WTC11 (cell line): ENCODE measurements around the gene ZNF771. TPM values are rescaled to one million over a fixed set of nuclear protein-coding genes. Genes with fewer than 3 reads are reported as not detected.
"Not testable (repeated sequence)": the region's sequence is repeated elsewhere in the genome, so short reads cannot be mapped to it uniquely, and the experiment has no call there.

ENCODE experiments used
- ATAC-seq: fragments of 200-7000 bp; cut with Tn5 transposase; 2 replicates; pipeline ENCODE4 v1.10.0; 2021; ENCODE audit warnings: mild to moderate bottlenecking, moderate library complexity
- CTCF ChIA-PET: fragments of 300-600 bp; sonication (Branson Sonifier 250); formaldehyde crosslinking; loops from one replicate; lab custom pipeline; 2021; ENCODE audit warnings: antibody characterized with exemption; lab: Charles Lee
- POLR2A ChIA-PET: fragments of 350-600 bp; sonication (Branson Sonifier 250); formaldehyde crosslinking; loops from one replicate; lab custom pipeline; 2021; ENCODE audit warnings: antibody characterized with exemption; lab: Charles Lee
- DNase-seq: peaks from one replicate; pipeline ENCODE4 v3.0.0; 2021; ENCODE audit warnings: low spot score
- H3K27ac Mint-ChIP-seq: 2 replicates; pipeline ENCODE4 v1.8.0; 2021; ENCODE audit warnings: mixed read lengths
- H3K27me3 Mint-ChIP-seq: 2 replicates; pipeline ENCODE4 v1.8.0; 2021; ENCODE audit warnings: low read depth, mild to moderate bottlenecking, moderate library complexity, mixed read lengths
- H3K36me3 Mint-ChIP-seq: 2 replicates; pipeline ENCODE4 v1.8.0; 2021; ENCODE audit warnings: mixed read lengths
- H3K4me1 Mint-ChIP-seq: 2 replicates; pipeline ENCODE4 v1.8.0; 2022; ENCODE audit warnings: mixed read lengths
- H3K4me3 Mint-ChIP-seq: 2 replicates; pipeline ENCODE4 v1.8.0; 2021; ENCODE audit warnings: mild to moderate bottlenecking, moderate library complexity, mixed read lengths
- H3K9me3 Mint-ChIP-seq: 2 replicates; pipeline ENCODE4 v1.8.0; 2021; ENCODE audit warnings: mixed read lengths
- FOXK1 ChIP-seq: sonication (generic); formaldehyde crosslinking; IDR thresholded peaks from 2 replicates; pipeline ENCODE4 v1.8.0; 2022; ENCODE audit warnings: mild to moderate bottlenecking, moderate library complexity, missing genetic modification reagents
- FOXP1 ChIP-seq: sonication (generic); formaldehyde crosslinking; IDR thresholded peaks from 2 replicates; pipeline ENCODE4 v1.8.0; 2022; ENCODE audit warnings: missing genetic modification reagents, mild to moderate bottlenecking, moderate library complexity, borderline replicate concordance
- HMGA2 ChIP-seq: fragments of 250-450 bp; sonication (Bioruptor Pico); IDR thresholded peaks from 2 replicates; pipeline ENCODE4 v1.4.0; 2021; ENCODE audit warnings: mild to moderate bottlenecking, moderate library complexity
- JAZF1 ChIP-seq: fragments of 250-450 bp; sonication (Bioruptor Pico); IDR thresholded peaks from 2 replicates; pipeline ENCODE4 v1.9.0; 2021; ENCODE audit warnings: moderate library complexity, mild to moderate bottlenecking, inconsistent platforms
- MXD4 ChIP-seq: fragments of 250-450 bp; sonication (Bioruptor Pico); IDR thresholded peaks from 2 replicates; pipeline ENCODE4 v1.8.0; 2021; ENCODE audit warnings: mild to moderate bottlenecking, moderate library complexity, borderline replicate concordance
- MYBL2 ChIP-seq: sonication (generic); formaldehyde crosslinking; IDR thresholded peaks from 2 replicates; pipeline ENCODE4 v1.8.1; 2023; ENCODE audit warnings: mild to moderate bottlenecking, moderate library complexity, missing genetic modification reagents
- NR1H2 ChIP-seq: sonication (generic); formaldehyde crosslinking; IDR thresholded peaks from 2 replicates; pipeline ENCODE4 v1.9.0; 2021; ENCODE audit warnings: mild to moderate bottlenecking, moderate library complexity, missing genetic modification reagents
- PRDM15 ChIP-seq: sonication (generic); formaldehyde crosslinking; IDR thresholded peaks from 2 replicates; pipeline ENCODE4 v1.8.0; 2022; ENCODE audit warnings: missing genetic modification reagents
- RORB ChIP-seq: fragments of 250-450 bp; sonication (Bioruptor Pico); IDR thresholded peaks from 2 replicates; pipeline ENCODE4 v1.9.0; 2021; ENCODE audit warnings: mild to moderate bottlenecking
- TCF7 ChIP-seq: sonication (generic); formaldehyde crosslinking; IDR thresholded peaks from 2 replicates; pipeline ENCODE4 v1.8.0; 2022; ENCODE audit warnings: mild to moderate bottlenecking, low read depth, missing genetic modification reagents, moderate library complexity
- ZMAT4 ChIP-seq: fragments of 250-450 bp; sonication (Bioruptor Pico); IDR thresholded peaks from 2 replicates; pipeline ENCODE4 v1.9.0; 2021; ENCODE audit warnings: mild to moderate bottlenecking
- ZNF263 ChIP-seq: sonication (generic); formaldehyde crosslinking; IDR thresholded peaks from 2 replicates; pipeline ENCODE4 v1.8.1; 2022; ENCODE audit warnings: low read depth, mild to moderate bottlenecking, moderate library complexity, missing genetic modification reagents
- ZNF317 ChIP-seq: sonication (generic); formaldehyde crosslinking; IDR thresholded peaks from 2 replicates; pipeline ENCODE4 v1.8.1; 2023; ENCODE audit warnings: low read depth, mild to moderate bottlenecking, moderate library complexity, missing genetic modification reagents, borderline replicate concordance
- ZNF423 ChIP-seq: fragments of 250-450 bp; sonication (Bioruptor Pico); IDR thresholded peaks from 2 replicates; pipeline ENCODE4 v2.1.2; 2022; ENCODE audit warnings: mild to moderate bottlenecking, moderate library complexity
- total RNA-seq: library from RNA; stranded (reverse); gene quantifications from 3 replicates; pipeline ENCODE4 v1.2.3, GENCODE V29; 2021
- TF ChIP-seq, protein P1 (sequence below): fragments of 250-450 bp; sonication (Bioruptor Pico); IDR thresholded peaks from 2 replicates; pipeline ENCODE4 v1.9.0; 2021; ENCODE audit warnings: mild to moderate bottlenecking
- TF ChIP-seq, protein P2 (sequence below): sonication (generic); formaldehyde crosslinking; IDR thresholded peaks from 2 replicates; pipeline ENCODE4 v1.8.1; 2022; ENCODE audit warnings: missing genetic modification reagents, borderline replicate concordance
- TF ChIP-seq, protein P3 (sequence below): sonication (generic); formaldehyde crosslinking; IDR thresholded peaks from 2 replicates; pipeline ENCODE4 v1.8.1; 2022; ENCODE audit warnings: mild to moderate bottlenecking, missing genetic modification reagents, moderate library complexity, borderline replicate concordance
- TF ChIP-seq, protein P4 (sequence below): sonication (generic); formaldehyde crosslinking; IDR thresholded peaks from 2 replicates; pipeline ENCODE4 v1.8.1; 2022; ENCODE audit warnings: low read depth, missing genetic modification reagents, borderline replicate concordance

ZNF771 gene
- total RNA-seq, 1 experiment from 2014 or later = 10.0 TPM

DNA sequence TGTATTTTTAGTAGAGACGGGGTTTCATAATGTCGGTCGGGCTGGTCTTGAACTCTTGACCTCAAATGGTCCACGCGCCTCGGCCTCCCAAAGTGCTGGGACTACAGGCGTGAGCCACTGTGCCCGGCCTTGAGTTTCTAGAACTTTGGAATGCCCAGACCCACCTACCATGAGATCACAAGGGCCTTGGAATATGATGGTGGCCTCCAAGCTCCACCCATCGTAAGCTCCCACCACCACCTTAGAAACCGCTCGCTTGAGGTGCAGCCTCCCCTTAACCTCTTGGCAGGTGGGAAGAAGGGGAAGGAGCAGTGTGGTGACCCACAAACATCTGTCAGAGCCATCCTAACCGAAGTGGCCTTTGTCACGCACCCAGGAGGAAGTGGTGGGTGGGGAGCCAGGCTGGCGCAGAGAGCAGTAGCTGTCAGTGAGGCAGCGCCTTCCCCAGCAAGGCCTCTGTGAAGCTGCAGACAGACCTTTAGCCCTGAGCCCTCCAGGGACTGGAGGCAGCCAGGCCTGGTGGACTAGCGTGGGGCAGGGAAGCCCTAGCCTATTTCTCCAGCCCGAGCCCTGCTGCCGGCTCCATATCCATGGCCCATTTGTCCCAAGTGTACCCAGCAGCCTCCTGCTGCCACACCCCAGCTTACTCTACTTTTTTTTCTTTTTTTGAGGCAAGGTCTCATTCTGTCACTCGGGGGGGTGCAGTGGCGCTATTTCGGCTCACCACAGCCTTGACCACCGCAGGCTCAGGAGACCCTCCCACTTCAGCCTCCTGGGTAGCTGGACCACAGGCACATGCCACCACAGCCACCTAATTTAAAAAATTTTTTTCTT lies 51.4 kb downstream of the ZNF771 start:
- CTCF ChIA-PET = interaction anchor here (0.9 to 4.3 kb wide), 4 partner anchors 9 to 156 kb away, joined by 3 to 25 read pairs (median 4); partner anchors contain the start of gene DCTPP1

DNA sequence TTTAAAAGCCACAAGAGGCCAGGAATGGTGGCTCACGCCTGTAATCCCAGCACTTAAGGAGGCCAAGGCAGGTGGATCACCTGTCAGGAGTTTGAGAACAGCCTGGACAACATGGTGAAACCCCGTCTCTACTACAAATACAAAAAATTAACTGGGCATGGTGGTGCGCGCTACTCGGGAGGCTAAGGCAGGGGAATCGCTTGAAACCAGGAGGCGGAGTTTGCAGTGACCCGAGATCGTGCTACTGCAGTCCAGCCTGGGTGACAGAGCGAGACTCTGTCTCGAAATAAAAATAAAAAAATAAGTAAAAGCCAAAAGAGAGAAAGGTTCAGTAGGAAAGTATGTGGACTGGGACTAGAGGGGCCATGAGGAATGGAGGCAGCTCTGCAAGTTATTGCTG lies 52.0 kb downstream of the ZNF771 start:
- no peak overlapping the region for H3K4me3 Mint-ChIP-seq
- POLR2A ChIA-PET = no interaction called here
- TF ChIP-seq FOXP1 (CRISPR knock-in tag) (no peak), MXD4 (CRISPR knock-in tag) (no peak), MYBL2 (CRISPR knock-in tag) (no peak), ZNF263 (CRISPR knock-in tag) (no peak), FOXK1 (CRISPR knock-in tag) (no peak), RORB (CRISPR knock-in tag) (no peak), HMGA2 (CRISPR knock-in tag) (no peak), PRDM15 (CRISPR knock-in tag) (no peak), TCF7 (no peak), ZNF317 (CRISPR knock-in tag) (no peak), ZNF423 (CRISPR knock-in tag) (no peak), ZMAT4 (CRISPR knock-in tag) (no peak), NR1H2 (CRISPR knock-in tag) (no peak)
- TF ChIP-seq, protein P1, sequence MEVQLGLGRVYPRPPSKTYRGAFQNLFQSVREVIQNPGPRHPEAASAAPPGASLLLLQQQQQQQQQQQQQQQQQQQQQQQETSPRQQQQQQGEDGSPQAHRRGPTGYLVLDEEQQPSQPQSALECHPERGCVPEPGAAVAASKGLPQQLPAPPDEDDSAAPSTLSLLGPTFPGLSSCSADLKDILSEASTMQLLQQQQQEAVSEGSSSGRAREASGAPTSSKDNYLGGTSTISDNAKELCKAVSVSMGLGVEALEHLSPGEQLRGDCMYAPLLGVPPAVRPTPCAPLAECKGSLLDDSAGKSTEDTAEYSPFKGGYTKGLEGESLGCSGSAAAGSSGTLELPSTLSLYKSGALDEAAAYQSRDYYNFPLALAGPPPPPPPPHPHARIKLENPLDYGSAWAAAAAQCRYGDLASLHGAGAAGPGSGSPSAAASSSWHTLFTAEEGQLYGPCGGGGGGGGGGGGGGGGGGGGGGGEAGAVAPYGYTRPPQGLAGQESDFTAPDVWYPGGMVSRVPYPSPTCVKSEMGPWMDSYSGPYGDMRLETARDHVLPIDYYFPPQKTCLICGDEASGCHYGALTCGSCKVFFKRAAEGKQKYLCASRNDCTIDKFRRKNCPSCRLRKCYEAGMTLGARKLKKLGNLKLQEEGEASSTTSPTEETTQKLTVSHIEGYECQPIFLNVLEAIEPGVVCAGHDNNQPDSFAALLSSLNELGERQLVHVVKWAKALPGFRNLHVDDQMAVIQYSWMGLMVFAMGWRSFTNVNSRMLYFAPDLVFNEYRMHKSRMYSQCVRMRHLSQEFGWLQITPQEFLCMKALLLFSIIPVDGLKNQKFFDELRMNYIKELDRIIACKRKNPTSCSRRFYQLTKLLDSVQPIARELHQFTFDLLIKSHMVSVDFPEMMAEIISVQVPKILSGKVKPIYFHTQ (CRISPR knock-in tag) = no peak
- TF ChIP-seq, protein P2, sequence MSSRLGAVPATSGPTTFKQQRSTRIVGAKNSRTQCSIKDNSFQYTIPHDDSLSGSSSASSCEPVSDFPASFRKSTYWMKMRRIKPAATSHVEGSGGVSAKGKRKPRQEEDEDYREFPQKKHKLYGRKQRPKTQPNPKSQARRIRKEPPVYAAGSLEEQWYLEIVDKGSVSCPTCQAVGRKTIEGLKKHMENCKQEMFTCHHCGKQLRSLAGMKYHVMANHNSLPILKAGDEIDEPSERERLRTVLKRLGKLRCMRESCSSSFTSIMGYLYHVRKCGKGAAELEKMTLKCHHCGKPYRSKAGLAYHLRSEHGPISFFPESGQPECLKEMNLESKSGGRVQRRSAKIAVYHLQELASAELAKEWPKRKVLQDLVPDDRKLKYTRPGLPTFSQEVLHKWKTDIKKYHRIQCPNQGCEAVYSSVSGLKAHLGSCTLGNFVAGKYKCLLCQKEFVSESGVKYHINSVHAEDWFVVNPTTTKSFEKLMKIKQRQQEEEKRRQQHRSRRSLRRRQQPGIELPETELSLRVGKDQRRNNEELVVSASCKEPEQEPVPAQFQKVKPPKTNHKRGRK (CRISPR knock-in tag) = no peak
- TF ChIP-seq, protein P3, sequence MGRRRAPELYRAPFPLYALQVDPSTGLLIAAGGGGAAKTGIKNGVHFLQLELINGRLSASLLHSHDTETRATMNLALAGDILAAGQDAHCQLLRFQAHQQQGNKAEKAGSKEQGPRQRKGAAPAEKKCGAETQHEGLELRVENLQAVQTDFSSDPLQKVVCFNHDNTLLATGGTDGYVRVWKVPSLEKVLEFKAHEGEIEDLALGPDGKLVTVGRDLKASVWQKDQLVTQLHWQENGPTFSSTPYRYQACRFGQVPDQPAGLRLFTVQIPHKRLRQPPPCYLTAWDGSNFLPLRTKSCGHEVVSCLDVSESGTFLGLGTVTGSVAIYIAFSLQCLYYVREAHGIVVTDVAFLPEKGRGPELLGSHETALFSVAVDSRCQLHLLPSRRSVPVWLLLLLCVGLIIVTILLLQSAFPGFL (CRISPR knock-in tag) = no peak
- TF ChIP-seq, protein P4, sequence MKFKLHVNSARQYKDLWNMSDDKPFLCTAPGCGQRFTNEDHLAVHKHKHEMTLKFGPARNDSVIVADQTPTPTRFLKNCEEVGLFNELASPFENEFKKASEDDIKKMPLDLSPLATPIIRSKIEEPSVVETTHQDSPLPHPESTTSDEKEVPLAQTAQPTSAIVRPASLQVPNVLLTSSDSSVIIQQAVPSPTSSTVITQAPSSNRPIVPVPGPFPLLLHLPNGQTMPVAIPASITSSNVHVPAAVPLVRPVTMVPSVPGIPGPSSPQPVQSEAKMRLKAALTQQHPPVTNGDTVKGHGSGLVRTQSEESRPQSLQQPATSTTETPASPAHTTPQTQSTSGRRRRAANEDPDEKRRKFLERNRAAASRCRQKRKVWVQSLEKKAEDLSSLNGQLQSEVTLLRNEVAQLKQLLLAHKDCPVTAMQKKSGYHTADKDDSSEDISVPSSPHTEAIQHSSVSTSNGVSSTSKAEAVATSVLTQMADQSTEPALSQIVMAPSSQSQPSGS (CRISPR knock-in tag) = no peak
- no peaks in the 10 kb centered on the region for H3K36me3 Mint-ChIP-seq
- no peaks in the 10 kb centered on the region for H3K9me3 Mint-ChIP-seq
- H3K27me3 Mint-ChIP-seq = peaks cover 3% of the 10 kb centered on the region; the same call in 1 of the 2 replicates
- H3K27ac Mint-ChIP-seq = no peak overlapping the region
- no peak for DNase-seq
- CTCF ChIA-PET = interaction anchor here (0.9 to 4.3 kb wide), 3 partner anchors 10 to 156 kb away, joined by 3 to 25 read pairs (median 5); no protein-coding TSS in a partner anchor
- ATAC-seq = no peak
- H3K4me1 Mint-ChIP-seq = no peaks in the 10 kb centered on the region

More for the DNA sequence above, 51.4 kb downstream of the ZNF771 start:
- DNase-seq = no peak
- TF ChIP-seq FOXP1 (CRISPR knock-in tag) (0 out of 2 replicates have a peak, but pooled peaks have one; percentile 23), JAZF1 (CRISPR knock-in tag) (no peak)
- peaks cover 3% of the 10 kb centered on the region; the same call in 1 of the 2 replicates for H3K27me3 Mint-ChIP-seq
- no peak overlapping the region for H3K4me3 Mint-ChIP-seq
- no peaks in the 10 kb centered on the region; the same call in 1 of the 2 replicates for H3K4me1 Mint-ChIP-seq
- POLR2A ChIA-PET = no interaction called here
- H3K9me3 Mint-ChIP-seq = no peaks in the 10 kb centered on the region
- no peak; the same call in 1 of the 2 replicates for ATAC-seq
- H3K36me3 Mint-ChIP-seq = no peaks in the 10 kb centered on the region
- H3K27ac Mint-ChIP-seq = no peak overlapping the region

DNA sequence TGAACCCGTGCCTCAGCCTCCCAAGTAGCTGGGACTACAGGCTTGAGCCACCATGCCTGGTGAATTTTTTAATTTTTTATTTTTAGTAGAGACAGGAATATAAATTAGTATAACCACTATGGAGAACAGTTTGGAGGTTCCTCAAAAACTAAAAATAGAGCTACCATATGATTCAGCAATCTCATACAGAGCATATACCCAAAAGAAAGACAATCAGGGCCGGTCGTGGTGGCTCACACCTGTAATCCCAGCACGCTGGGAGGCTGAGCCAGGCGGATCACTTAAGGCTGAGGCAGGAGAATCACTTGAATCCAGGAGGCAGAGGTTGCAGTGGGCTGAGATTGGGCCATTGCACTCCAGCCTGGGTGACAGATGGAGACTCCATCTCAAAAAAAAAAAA lies 54.0 kb downstream of the ZNF771 start:
- H3K4me1 Mint-ChIP-seq, H3K36me3 Mint-ChIP-seq, H3K9me3 Mint-ChIP-seq, DNase-seq, H3K27ac Mint-ChIP-seq, H3K4me3 Mint-ChIP-seq, POLR2A ChIA-PET, ATAC-seq, H3K27me3 Mint-ChIP-seq: not testable (repeated sequence)
- CTCF ChIA-PET = interaction anchor here (0.6 to 1.6 kb wide), 6 partner anchors 11 to 155 kb away, joined by 3 to 6 read pairs (median 3); partner anchors contain the start of gene DCTPP1
